ENCODE measurements around the gene MAPK1.
A peak's percentile ranks its signal among the peaks of the same experiment; 100 is the strongest.
"Not testable (repeated sequence)": the region's sequence is repeated elsewhere in the genome, so short reads cannot be mapped to it uniquely, and the experiment has no call there.

The MAPK1 gene

DNA sequence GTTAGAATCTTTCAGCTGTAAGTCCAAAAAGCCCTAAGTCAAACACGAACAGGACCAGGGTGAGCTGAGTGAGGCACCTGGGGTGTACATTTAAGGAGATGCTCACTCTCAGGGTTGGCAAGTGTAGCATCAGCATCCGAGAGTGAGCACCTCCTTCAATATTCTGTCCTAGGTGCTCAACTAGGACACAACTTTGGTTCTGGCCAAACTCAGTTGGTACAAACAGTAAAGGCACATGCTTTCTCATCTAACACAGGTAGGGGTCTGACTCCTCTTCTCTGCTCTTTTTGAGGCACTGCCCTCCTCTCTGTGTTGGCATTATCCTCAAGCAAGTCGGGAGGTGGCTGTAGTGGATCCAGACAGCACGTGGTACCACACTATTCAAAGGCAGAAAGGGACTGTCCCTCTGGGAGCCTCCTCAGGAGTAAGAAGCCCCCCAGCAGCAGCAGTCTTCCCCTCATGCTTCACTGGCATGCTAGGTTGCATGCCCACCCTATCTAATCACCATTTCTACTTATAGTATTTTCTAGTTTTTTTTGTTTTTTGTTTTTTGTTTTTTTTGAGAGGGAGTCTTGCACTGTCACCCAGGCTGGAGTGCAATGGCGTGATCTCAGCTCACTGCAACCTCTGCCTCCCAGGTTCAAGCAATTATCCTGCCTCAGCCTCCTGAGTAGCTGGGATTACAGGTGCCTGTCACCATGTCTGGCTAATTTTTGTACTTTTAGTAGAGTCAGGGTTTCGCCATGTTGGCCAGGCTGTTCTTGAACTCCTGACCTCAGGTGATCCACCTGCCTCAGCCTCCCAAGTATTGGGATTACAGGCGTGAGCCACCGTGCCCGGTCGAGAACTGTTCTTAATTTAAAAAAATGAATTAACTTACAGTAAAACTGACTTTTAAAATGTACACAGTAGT lies 14.7 kb upstream of the MAPK1 start:
- DNase-seq: no peak

DNA sequence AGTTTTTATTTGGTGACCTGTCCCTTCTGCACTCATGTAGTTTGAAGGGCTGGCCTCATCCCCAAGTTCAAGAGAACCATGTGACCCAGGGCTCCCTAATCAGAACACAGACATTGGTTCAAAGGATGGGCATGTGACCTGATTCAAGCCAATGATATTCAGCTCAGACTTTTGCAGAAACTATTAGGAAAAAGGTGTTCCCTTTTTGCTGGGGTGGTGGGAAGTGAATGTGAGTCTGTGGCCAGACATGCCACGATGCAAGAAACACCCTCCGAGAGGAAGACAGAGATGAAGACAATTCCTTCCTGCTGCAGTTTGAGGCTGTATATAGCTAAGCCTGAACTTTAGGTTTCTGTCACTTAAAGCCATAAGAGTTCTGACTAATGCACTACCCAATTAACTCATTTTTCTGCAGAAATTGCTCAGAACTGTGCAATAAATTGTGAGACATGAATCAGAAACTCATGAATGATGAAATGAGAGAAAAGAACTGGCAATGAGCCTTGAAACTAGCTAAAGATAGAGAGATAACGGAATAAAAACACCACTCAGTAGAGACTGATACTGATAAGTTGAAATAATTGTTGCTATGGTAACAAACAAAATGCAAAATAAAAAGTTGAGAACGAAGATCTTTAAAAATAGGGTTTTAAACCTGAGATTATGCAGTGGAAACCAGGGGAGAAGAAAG lies 9.2 kb upstream of the MAPK1 start:
- peak; percentile 65 for DNase-seq

- DNase-seq: not testable (repeated sequence)
Observed at GRCh38 chr22:21874953-21875352, 7.5 kb upstream of the MAPK1 start.

DNA sequence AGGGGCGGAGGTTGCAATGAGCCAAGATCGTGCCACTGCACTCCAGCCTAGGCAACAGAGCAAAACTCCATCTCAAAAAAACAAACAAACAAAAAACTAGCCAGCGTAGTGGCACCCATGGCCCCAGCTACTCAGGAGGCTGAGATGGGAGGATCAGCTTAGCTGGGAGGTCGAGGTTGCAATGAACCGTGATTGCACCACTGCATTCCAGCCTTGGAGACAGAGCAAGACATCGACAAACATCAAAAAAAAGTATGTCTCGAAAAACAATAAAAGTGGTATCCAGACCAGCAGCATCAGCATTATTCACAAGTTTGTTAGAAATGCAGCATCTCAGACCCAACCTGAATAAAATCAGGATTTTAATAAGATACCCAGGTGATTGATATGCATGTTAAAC lies 6.2 kb upstream of the MAPK1 start:
- no peak for DNase-seq

DNA sequence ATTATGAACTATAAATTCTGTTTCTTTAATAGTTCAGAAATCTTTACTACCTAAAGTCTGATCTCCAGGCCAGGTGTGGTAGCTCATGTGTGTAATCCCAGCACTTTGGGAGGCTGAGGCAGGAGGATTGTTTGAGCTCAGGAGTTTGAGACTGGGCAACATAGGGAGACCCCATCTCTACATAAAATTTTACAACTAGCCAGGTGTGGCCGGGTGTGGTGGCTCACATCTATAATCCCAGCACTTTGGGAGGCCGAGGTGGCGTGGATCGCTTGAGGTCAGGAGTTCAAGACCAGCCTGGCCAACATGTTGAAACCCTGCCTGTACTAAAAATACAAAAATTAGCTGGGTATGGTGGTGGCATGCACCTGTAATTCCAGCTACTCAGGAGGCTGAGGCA lies 5.3 kb upstream of the MAPK1 start:
- DNase-seq: not testable (repeated sequence)

- DNase-seq: no peak
Observed at GRCh38 chr22:21868651-21869050, 1.2 kb upstream of the MAPK1 start.

GRCh38 chr22:21866833-21867527 lies 465 bp downstream of the MAPK1 start:
- peak; percentile 9 for DNase-seq

GRCh38 chr22:21865041-21865440 lies 2.4 kb downstream of the MAPK1 start:
- DNase-seq: peak; percentile 34

- DNase-seq: no peak
Observed at GRCh38 chr22:21862386-21863245, 4.8 kb downstream of the MAPK1 start.

- no peak for DNase-seq
Observed at GRCh38 chr22:21861851-21862250, 5.6 kb downstream of the MAPK1 start.

- DNase-seq: no peak
Observed at GRCh38 chr22:21861264-21861848, 6.1 kb downstream of the MAPK1 start.

DNA sequence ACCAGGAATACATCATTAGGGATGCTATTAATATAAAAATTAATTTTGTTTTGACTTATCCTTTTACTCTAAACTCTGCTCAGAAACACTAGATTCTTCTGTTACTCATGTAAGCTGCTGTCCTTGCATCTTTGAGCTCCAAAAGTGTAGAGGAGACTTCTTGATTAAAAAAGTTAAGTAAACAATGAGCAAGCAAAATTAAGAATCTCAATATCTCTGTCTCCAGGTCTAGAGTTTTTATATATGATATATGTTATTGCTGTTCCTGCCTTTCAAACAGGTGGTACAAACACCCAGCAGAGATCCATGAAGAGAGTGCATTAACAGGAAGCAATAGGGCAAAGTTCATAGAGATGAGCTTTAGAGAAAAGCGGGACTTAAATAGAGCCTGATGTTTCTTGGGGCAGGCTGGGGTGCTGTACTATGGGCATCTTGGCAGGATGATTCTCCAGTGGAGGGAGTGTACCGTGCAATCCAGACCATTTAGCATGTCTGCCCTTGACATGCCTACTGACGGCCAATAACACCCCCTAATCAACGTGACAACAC lies 6.9 kb downstream of the MAPK1 start:
- DNase-seq: no peak

- DNase-seq: no peak
Observed at GRCh38 chr22:21858025-21858764, 9.2 kb downstream of the MAPK1 start.

DNA sequence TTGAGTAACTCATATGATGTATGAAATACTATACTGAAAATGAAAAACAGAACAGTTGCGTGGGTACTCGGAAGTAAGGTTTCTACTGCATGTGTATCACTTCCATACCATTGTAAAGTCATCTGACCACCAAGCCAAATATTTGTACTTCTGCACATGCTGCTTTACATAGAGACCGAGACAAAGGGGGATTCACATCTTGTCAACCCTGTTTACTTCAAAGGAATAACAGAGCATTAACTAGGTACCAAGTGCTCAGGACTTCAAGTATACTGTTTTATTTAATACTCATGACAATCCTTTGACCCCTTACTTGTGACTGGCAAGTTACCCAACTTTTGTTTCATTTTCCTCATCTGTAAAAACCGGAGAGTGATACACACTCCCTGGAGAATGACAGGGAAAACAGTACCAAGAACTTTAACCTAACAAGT lies 9.9 kb downstream of the MAPK1 start:
- DNase-seq: no peak

GRCh38 chr22:21856868-21857267 lies 10.6 kb downstream of the MAPK1 start:
- DNase-seq: no peak

DNA sequence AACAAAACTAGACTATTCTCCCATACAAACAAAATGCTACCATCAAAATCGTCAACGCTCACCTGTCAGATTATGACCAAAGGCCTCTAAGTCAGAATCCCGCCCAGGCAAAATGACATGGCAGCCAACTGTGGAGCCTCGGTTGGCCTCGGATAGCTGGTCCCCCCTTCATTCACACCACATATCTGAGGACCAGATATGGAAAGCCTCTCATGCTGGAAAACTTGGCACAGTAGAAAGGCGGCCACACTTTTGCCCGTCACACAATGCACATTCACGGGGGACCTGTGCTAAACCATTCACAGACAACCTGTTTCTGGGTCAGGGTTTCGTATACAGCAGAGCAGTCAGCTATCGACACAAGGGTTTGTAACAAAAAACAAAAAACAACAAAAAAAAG lies 11.2 kb downstream of the MAPK1 start:
- no peak for DNase-seq

DNA sequence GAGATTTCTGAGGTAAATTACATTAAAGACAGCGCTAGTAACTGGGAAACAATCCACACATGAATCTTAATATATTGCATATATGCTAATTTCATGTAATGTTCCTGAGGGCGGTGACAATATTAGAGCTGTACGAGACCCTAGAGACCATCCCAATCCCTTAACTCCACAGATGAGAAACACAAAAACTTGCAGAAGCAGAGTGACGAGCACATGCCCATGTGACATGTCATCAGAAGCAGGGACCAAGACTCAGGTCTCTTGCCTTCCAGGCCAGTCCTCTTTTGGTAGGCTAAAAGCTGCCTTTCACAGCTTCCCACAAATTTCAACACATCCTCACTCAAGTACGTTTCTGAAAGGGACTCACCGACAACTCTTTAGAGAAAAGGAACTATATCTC lies 11.8 kb downstream of the MAPK1 start:
- DNase-seq: no peak

GRCh38 chr22:21850660-21851059 lies 16.8 kb downstream of the MAPK1 start:
- DNase-seq: no peak

- no peak for DNase-seq
Observed at GRCh38 chr22:21849489-21849888, 18.0 kb downstream of the MAPK1 start.

DNA sequence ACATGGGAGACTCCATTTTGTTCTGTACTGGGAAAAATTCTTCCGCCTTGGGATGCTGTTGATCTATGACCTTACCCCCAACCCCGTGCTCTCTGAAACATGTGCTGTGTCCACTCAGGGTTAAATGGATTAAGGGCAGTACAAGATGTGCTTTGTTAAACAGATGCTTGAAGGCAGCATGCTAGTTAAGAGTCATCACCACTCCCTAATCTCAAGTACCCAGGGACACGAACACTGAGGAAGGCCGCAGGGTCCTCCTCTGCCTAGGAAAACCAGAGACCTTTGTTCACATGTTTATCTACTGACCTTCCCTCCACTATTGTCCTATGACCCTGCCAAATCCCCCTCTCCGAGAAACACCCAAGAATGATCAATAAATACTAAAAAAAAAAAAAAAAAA lies 19.4 kb downstream of the MAPK1 start:
- DNase-seq: not testable (repeated sequence)
